Globus pallidus (tissue), 1 donor: ENCODE results near the gene SNF8.

Source experiments
- DNase-seq: peaks from one replicate; pipeline ENCODE4 v3.0.0-alpha.2; 2015; ENCODE audit warnings: low spot score

The SNF8 gene

DNA sequence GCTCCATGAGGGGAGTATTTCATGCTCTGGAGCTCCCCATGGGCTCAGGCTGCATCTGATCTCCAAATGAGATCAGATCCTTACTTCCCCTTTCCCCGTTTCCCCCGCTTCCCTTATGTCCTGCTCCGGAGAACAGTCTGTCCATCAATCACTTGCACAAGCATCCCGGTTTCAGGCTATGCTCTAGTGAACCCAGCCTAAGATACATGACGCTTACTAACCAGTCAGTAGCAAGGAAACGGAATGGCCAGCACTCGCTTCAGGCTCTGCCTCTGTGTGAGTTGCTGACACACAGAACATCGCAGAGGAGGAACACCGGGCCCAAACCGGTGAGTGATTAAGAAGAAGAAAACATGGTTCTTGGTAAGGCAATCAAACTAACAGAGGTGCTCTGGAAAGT lies 61.5 kb downstream of the SNF8 start:
- DNase-seq: no peak

GRCh38 chr17:48882272-48882671 lies 62.4 kb downstream of the SNF8 start:
- no peak for DNase-seq
